GM23338 (cell line): ENCODE measurements around the gene SRP68. TPM values are rescaled to one million over a fixed set of nuclear protein-coding genes. Genes with fewer than 3 reads are reported as not detected.
"Not testable (repeated sequence)": the region's sequence is repeated elsewhere in the genome, so short reads cannot be mapped to it uniquely, and the experiment has no call there.

Experiments
- ATAC-seq: fragments of 200-7000 bp; cut with Tn5 transposase; 3 replicates; pipeline ENCODE4 v1.9.1; 2020
- DNase-seq: peaks from one replicate; pipeline ENCODE4 v3.0.0-alpha.2; 2015; ENCODE audit warnings: low spot score
- H2AFZ ChIP-seq: fragments of 200-600 bp; sonication (generic); 2 replicates; pipeline ENCODE4 v1.8.0; 2016; ENCODE audit warnings: antibody characterized with exemption, mild to moderate bottlenecking, moderate library complexity
- H3F3A ChIP-seq: fragments of 200-600 bp; sonication (generic); replicated peaks from 2 replicates; pipeline ENCODE4 v1.8.0; 2017; ENCODE audit warnings: antibody characterized with exemption, mixed run types, low read depth
- H3K27ac ChIP-seq: fragments of 200-600 bp; sonication (generic); 2 replicates; pipeline ENCODE4 v1.6.1; 2016; ENCODE audit warnings: low read depth
- H3K27me3 ChIP-seq: fragments of 200-600 bp; sonication (generic); 2 replicates; pipeline ENCODE4 v1.8.0; 2016; ENCODE audit warnings: mild to moderate bottlenecking, mixed run types, moderate library complexity; ENCODE audit not compliant: insufficient read depth
- H3K36me3 ChIP-seq: fragments of 200-600 bp; sonication (generic); 2 replicates; pipeline ENCODE4 v1.8.0; 2016; ENCODE audit warnings: mild to moderate bottlenecking; ENCODE audit not compliant: insufficient read depth
- H3K4me1 ChIP-seq: fragments of 200-600 bp; sonication (generic); 2 replicates; pipeline ENCODE4 v1.8.0; 2016; ENCODE audit warnings: mild to moderate bottlenecking, moderate library complexity; ENCODE audit not compliant: insufficient read depth
- H3K4me2 ChIP-seq: fragments of 200-600 bp; sonication (generic); 2 replicates; pipeline ENCODE4 v1.7.1; 2017; ENCODE audit warnings: mixed run types
- H3K4me3 ChIP-seq: fragments of 200-600 bp; sonication (generic); 2 replicates; pipeline ENCODE4 v1.6.1; 2016; ENCODE audit warnings: mixed run types
- H3K79me2 ChIP-seq: fragments of 200-600 bp; sonication (generic); replicated peaks from 2 replicates; pipeline ENCODE4 v1.8.0; 2017; ENCODE audit warnings: mild to moderate bottlenecking; ENCODE audit not compliant: insufficient read depth
- H3K9me2 ChIP-seq: fragments of 200-600 bp; sonication (generic); 2 replicates; pipeline ENCODE4 v1.8.0; 2017; ENCODE audit not compliant: insufficient read depth
- H4K20me1 ChIP-seq: fragments of 200-600 bp; sonication (generic); replicated peaks from 2 replicates; pipeline ENCODE4 v1.8.0; 2017; ENCODE audit warnings: mild to moderate bottlenecking; ENCODE audit not compliant: insufficient read depth
- H3K27ac Mint-ChIP-seq: 2 replicates; pipeline ENCODE4 v1.8.0; 2020; ENCODE audit warnings: inconsistent platforms, mild to moderate bottlenecking, moderate library complexity, mixed read lengths
- H3K27me3 Mint-ChIP-seq: 3 replicates; pipeline ENCODE4 v1.8.0; 2022; ENCODE audit warnings: low read depth, mild to moderate bottlenecking, moderate library complexity, mixed read lengths, inconsistent platforms; ENCODE audit not compliant: insufficient read depth, poor library complexity
- H3K36me3 Mint-ChIP-seq: 3 replicates; pipeline ENCODE4 v1.8.0; 2021; ENCODE audit warnings: low read depth, mild to moderate bottlenecking, inconsistent platforms, moderate library complexity, mixed read lengths
- H3K4me1 Mint-ChIP-seq: 3 replicates; pipeline ENCODE4 v1.8.0; 2020; ENCODE audit warnings: mild to moderate bottlenecking, inconsistent platforms, mixed read lengths
- H3K4me3 Mint-ChIP-seq: 3 replicates; pipeline ENCODE4 v1.8.0; 2021; ENCODE audit warnings: moderate library complexity, mild to moderate bottlenecking, inconsistent platforms, mixed read lengths
- H3K9me3 Mint-ChIP-seq: 3 replicates; pipeline ENCODE4 v1.8.0; 2020; ENCODE audit warnings: moderate library complexity, mild to moderate bottlenecking, inconsistent platforms, mixed read lengths
- EZH2 ChIP-seq: fragments of 200-600 bp; sonication (generic); IDR thresholded peaks from one replicate; pipeline ENCODE4 v1.8.0; 2017; ENCODE audit warnings: antibody characterized with exemption, mild to moderate bottlenecking, low read depth; ENCODE audit not compliant: unreplicated experiment
- JUNB ChIP-seq: IDR thresholded peaks from one replicate; pipeline ENCODE4 v1.6.1; 2016; ENCODE audit warnings: antibody characterized with exemption; ENCODE audit not compliant: unreplicated experiment
- NANOG ChIP-seq: IDR thresholded peaks from 2 replicates; pipeline ENCODE4 v1.6.1; 2016; ENCODE audit warnings: antibody characterized with exemption, borderline replicate concordance
- POLR2AphosphoS5 ChIP-seq: IDR thresholded peaks from 2 replicates; pipeline ENCODE4 v1.6.1; 2016; ENCODE audit warnings: antibody characterized with exemption, low read depth
- STAT1 ChIP-seq: IDR thresholded peaks from one replicate; pipeline ENCODE4 v1.6.1; 2016; ENCODE audit warnings: antibody characterized with exemption; ENCODE audit not compliant: unreplicated experiment
- ZNF114 ChIP-seq: fragments of 250-450 bp; sonication (Bioruptor Pico); IDR thresholded peaks from 2 replicates; pipeline ENCODE4 v1.5.0; 2020; ENCODE audit warnings: mild to moderate bottlenecking, moderate library complexity
- ZNF331 ChIP-seq: fragments of 250-450 bp; sonication (Bioruptor Pico); IDR thresholded peaks from 2 replicates; pipeline ENCODE4 v1.5.0; 2020; ENCODE audit warnings: low read depth, mild to moderate bottlenecking, moderate library complexity
- polyA plus RNA-seq: library from polyadenylated mRNA; unstranded; fragments of >200 nt; fragmentation: Nextera tagmentation; extraction: Ambion mirVana; gene quantifications from 2 replicates; pipeline ENCODE4 v1.2.1, GENCODE V29; 2016
- total RNA-seq: library from RNA; depleted of rRNA; stranded (reverse); fragments of >200 nt; shearing (Covaris generic); gene quantifications from 2 replicates; pipeline ENCODE4 v1.2.3, GENCODE V29; 2014
- TF ChIP-seq, protein P1 (sequence below): IDR thresholded peaks from one replicate; pipeline ENCODE4 v1.6.1; 2018; ENCODE audit warnings: antibody characterized with exemption; ENCODE audit not compliant: unreplicated experiment
- TF ChIP-seq, protein P2 (sequence below): IDR thresholded peaks from 2 replicates; pipeline ENCODE4 v1.6.1; 2016; ENCODE audit warnings: antibody characterized with exemption
- TF ChIP-seq, protein P3 (sequence below): fragments of 250-450 bp; sonication (Bioruptor Pico); IDR thresholded peaks from 2 replicates; pipeline ENCODE4 v1.5.0; 2020; ENCODE audit warnings: mild to moderate bottlenecking, moderate library complexity

SRP68 gene
- total and polyA plus RNA-seq, 2 experiments from 2014 or later: 30.7 to 62.8 TPM

DNA sequence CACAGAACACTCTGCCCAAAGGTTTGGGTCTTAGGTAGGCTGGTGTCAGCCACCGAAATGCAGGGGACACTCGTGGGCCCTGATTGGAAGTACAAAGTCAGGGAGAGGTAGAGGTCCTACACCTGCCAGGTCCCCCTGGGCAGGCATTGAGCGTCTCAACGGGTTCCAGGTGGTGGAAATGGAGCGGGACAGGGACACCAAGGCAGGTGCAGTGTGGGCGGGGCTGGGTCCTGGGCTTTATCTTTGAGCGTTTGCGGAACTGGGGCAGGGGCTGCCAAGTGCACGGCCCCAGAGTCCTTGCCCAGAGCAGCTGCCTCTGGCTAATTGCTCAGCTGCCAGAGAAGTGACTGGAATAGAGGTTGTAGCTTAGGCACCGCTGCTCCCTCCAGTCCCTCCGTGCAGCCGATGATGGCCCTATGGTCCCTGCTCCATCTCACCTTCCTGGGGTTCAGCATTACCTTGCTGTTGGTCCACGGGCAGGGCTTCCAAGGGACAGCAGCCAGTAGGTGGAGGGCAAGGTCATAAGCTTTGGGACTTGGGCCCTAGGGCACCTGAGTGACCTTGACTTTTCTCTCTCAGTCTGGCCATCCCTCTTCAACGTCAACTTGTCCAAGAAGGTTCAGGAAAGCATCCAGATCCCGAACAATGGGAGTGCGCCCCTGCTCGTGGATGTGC lies 6.7 kb upstream of the SRP68 start, which contains the start of gene ZACN:
ZACN (plus strand) TSS at position 323 of the 675 bp plus-strand sequence; CDS start at position 406, 83 bp downstream.
- H3K27me3 ChIP-seq: peaks cover 59% of the 10 kb centered on the region
- peak within 1 kb of the TSS; percentile 88 for H3K4me2 ChIP-seq
- DNase-seq: no peak
- no peaks in the 10 kb centered on the region for H3K79me2 ChIP-seq
- H3K4me3 ChIP-seq: peak within 1 kb of the TSS; percentile 52
- Mint-ChIP-seq H3K4me3 (peak within 1 kb of the TSS; percentile 55), H3K9me3 (no peaks in the 10 kb centered on the region; the same call in 2 of the 3 replicates), H3K36me3 (peaks cover 11% of the 10 kb centered on the region; the same call in 1 of the 3 replicates), H3K27ac (no peak within 1 kb of the TSS), H3K27me3 (peaks cover 79% of the 10 kb centered on the region), H3K4me1 (peaks cover 51% of the 10 kb centered on the region)
- no peaks in the 10 kb centered on the region for H3K36me3 ChIP-seq
- 0 out of 2 replicates have a peak, but pooled peaks cover 7% of the 10 kb centered on the region for H4K20me1 ChIP-seq
- no peaks in the 10 kb centered on the region for H3K9me2 ChIP-seq
- no peak for ATAC-seq
- H2AFZ ChIP-seq: no peak within 1 kb of the TSS
- peaks cover 34% of the 10 kb centered on the region for H3F3A ChIP-seq
- H3K4me1 ChIP-seq: peaks cover 41% of the 10 kb centered on the region
- no peak within 1 kb of the TSS for H3K27ac ChIP-seq
- TF ChIP-seq ZNF114 (CRISPR knock-in tag) (no peak), JUNB (no peak), POLR2AphosphoS5 (no peak), NANOG (no peak), ZNF331 (CRISPR knock-in tag) (no peak), EZH2 (no peak), STAT1 (no peak)
- TF ChIP-seq, protein P1, sequence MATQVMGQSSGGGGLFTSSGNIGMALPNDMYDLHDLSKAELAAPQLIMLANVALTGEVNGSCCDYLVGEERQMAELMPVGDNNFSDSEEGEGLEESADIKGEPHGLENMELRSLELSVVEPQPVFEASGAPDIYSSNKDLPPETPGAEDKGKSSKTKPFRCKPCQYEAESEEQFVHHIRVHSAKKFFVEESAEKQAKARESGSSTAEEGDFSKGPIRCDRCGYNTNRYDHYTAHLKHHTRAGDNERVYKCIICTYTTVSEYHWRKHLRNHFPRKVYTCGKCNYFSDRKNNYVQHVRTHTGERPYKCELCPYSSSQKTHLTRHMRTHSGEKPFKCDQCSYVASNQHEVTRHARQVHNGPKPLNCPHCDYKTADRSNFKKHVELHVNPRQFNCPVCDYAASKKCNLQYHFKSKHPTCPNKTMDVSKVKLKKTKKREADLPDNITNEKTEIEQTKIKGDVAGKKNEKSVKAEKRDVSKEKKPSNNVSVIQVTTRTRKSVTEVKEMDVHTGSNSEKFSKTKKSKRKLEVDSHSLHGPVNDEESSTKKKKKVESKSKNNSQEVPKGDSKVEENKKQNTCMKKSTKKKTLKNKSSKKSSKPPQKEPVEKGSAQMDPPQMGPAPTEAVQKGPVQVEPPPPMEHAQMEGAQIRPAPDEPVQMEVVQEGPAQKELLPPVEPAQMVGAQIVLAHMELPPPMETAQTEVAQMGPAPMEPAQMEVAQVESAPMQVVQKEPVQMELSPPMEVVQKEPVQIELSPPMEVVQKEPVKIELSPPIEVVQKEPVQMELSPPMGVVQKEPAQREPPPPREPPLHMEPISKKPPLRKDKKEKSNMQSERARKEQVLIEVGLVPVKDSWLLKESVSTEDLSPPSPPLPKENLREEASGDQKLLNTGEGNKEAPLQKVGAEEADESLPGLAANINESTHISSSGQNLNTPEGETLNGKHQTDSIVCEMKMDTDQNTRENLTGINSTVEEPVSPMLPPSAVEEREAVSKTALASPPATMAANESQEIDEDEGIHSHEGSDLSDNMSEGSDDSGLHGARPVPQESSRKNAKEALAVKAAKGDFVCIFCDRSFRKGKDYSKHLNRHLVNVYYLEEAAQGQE: no peak
- TF ChIP-seq, protein P2, sequence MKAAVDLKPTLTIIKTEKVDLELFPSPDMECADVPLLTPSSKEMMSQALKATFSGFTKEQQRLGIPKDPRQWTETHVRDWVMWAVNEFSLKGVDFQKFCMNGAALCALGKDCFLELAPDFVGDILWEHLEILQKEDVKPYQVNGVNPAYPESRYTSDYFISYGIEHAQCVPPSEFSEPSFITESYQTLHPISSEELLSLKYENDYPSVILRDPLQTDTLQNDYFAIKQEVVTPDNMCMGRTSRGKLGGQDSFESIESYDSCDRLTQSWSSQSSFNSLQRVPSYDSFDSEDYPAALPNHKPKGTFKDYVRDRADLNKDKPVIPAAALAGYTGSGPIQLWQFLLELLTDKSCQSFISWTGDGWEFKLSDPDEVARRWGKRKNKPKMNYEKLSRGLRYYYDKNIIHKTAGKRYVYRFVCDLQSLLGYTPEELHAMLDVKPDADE: no peak
- TF ChIP-seq, protein P3, sequence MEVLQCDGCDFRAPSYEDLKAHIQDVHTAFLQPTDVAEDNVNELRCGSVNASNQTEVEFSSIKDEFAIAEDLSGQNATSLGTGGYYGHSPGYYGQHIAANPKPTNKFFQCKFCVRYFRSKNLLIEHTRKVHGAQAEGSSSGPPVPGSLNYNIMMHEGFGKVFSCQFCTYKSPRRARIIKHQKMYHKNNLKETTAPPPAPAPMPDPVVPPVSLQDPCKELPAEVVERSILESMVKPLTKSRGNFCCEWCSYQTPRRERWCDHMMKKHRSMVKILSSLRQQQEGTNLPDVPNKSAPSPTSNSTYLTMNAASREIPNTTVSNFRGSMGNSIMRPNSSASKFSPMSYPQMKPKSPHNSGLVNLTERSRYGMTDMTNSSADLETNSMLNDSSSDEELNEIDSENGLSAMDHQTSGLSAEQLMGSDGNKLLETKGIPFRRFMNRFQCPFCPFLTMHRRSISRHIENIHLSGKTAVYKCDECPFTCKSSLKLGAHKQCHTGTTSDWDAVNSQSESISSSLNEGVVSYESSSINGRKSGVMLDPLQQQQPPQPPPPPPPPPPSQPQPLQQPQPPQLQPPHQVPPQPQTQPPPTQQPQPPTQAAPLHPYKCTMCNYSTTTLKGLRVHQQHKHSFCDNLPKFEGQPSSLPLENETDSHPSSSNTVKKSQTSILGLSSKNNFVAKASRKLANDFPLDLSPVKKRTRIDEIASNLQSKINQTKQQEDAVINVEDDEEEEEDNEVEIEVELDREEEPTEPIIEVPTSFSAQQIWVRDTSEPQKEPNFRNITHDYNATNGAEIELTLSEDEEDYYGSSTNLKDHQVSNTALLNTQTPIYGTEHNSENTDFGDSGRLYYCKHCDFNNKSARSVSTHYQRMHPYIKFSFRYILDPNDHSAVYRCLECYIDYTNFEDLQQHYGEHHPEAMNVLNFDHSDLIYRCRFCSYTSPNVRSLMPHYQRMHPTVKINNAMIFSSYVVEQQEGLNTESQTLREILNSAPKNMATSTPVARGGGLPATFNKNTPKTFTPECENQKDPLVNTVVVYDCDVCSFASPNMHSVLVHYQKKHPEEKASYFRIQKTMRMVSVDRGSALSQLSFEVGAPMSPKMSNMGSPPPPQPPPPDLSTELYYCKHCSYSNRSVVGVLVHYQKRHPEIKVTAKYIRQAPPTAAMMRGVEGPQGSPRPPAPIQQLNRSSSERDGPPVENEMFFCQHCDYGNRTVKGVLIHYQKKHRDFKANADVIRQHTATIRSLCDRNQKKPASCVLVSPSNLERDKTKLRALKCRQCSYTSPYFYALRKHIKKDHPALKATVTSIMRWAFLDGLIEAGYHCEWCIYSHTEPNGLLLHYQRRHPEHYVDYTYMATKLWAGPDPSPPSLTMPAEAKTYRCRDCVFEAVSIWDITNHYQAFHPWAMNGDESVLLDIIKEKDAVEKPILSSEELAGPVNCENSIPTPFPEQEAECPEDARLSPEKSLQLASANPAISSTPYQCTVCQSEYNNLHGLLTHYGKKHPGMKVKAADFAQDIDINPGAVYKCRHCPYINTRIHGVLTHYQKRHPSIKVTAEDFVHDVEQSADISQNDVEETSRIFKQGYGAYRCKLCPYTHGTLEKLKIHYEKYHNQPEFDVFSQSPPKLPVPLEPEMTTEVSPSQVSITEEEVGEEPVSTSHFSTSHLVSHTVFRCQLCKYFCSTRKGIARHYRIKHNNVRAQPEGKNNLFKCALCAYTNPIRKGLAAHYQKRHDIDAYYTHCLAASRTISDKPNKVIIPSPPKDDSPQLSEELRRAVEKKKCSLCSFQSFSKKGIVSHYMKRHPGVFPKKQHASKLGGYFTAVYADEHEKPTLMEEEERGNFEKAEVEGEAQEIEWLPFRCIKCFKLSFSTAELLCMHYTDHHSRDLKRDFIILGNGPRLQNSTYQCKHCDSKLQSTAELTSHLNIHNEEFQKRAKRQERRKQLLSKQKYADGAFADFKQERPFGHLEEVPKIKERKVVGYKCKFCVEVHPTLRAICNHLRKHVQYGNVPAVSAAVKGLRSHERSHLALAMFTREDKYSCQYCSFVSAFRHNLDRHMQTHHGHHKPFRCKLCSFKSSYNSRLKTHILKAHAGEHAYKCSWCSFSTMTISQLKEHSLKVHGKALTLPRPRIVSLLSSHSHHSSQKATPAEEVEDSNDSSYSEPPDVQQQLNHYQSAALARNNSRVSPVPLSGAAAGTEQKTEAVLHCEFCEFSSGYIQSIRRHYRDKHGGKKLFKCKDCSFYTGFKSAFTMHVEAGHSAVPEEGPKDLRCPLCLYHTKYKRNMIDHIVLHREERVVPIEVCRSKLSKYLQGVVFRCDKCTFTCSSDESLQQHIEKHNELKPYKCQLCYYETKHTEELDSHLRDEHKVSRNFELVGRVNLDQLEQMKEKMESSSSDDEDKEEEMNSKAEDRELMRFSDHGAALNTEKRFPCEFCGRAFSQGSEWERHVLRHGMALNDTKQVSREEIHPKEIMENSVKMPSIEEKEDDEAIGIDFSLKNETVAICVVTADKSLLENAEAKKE (CRISPR knock-in tag): no peak

DNA sequence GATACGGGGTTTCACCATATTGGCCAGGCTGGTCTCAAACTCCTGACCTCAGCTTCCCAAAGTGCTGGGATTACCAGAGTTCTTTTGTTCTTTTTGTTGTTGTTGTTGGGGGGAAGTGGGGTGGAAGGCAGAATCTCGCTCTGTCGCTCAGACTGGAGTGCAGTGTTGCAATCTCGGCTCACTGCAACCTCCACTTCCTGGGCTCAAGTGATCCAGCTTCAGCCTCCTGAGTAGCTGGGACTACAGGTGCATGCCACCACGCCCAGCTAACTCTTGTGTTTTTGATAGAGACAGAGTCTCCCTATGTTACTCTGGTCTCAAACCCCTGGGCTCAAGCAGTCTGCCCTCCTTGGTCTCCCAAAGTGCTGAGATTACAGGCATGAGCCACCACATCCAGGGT lies 6.1 kb upstream of the SRP68 start:
- H3K27ac ChIP-seq, H4K20me1 ChIP-seq, H2AFZ ChIP-seq, H3K36me3 ChIP-seq, H3K4me3 Mint-ChIP-seq, H3K9me2 ChIP-seq, H3K4me2 ChIP-seq, H3K4me3 ChIP-seq, ATAC-seq, H3K9me3 Mint-ChIP-seq, H3K36me3 Mint-ChIP-seq, H3K79me2 ChIP-seq, DNase-seq, H3K27ac Mint-ChIP-seq: not testable (repeated sequence)
- H3K27me3 Mint-ChIP-seq: peaks cover 85% of the 10 kb centered on the region
- Histone ChIP-seq H3F3A (peaks cover 38% of the 10 kb centered on the region), H3K27me3 (peaks cover 65% of the 10 kb centered on the region), H3K4me1 (peaks cover 41% of the 10 kb centered on the region)
- peaks cover 51% of the 10 kb centered on the region for H3K4me1 Mint-ChIP-seq
